Suprapubic skin (tissue), 4 donors: ENCODE measurements around the gene OR2M3. TPM values are rescaled to one million over a fixed set of nuclear protein-coding genes. Genes with fewer than 3 reads are reported as not detected.

ENCODE experiments used
- DNase-seq, 2 donors: peaks; one replicate each; pipeline ENCODE4 v3.0.0-alpha.2; 2019; ENCODE audit warnings: low spot score in 2 of 2
- H3K27ac ChIP-seq: fragments of 200-600 bp; sonication (generic); one replicate; pipeline ENCODE4 v1.5.1; 2019
- H3K27me3 ChIP-seq: fragments of 200-600 bp; sonication (generic); one replicate; pipeline ENCODE4 v1.5.1; 2019
- H3K36me3 ChIP-seq: fragments of 200-600 bp; sonication (generic); one replicate; pipeline ENCODE4 v1.5.1; 2019
- H3K4me1 ChIP-seq: fragments of 200-600 bp; sonication (generic); one replicate; pipeline ENCODE4 v1.5.1; 2019
- H3K4me3 ChIP-seq: fragments of 200-600 bp; sonication (generic); one replicate; pipeline ENCODE4 v1.5.1; 2019; ENCODE audit warnings: mild to moderate bottlenecking
- H3K9me3 ChIP-seq: fragments of 200-600 bp; sonication (generic); one replicate; pipeline ENCODE4 v1.5.1; 2019
- EP300 ChIP-seq: sonication (generic); formaldehyde crosslinking; IDR thresholded peaks from one replicate; pipeline ENCODE4 v1.6.1; 2017; ENCODE audit warnings: antibody characterized with exemption
- POLR2A ChIP-seq, 2 donors: fragments of 450-650 bp; IDR thresholded peaks; one replicate each; pipeline ENCODE4 v1.6.1; 2017; ENCODE audit warnings: antibody characterized with exemption in 2 of 2, mild to moderate bottlenecking in 2 of 2, moderate library complexity in 2 of 2
- POLR2AphosphoS5 ChIP-seq, 3 donors: sonication (generic); formaldehyde crosslinking; IDR thresholded peaks; one replicate each; pipeline ENCODE4 v1.6.1; 2017; ENCODE audit warnings: antibody characterized with exemption in 3 of 3
- WGBS: methylation state at CpG from one replicate; pipeline ENCODE4 v1.1.5; 2018; 5-methylcytosine and 5-hydroxymethylcytosine counted together
- total RNA-seq, 4 donors: library from RNA; depleted of rRNA; stranded (reverse); fragments of >200 nt; gene quantifications; one replicate each; pipeline ENCODE4 v1.1.0, GENCODE V29; 2016
- TF ChIP-seq, protein P1 (sequence below), 2 donors: fragments of 200-600 bp in 1 of 2; fragments of 450-650 bp in 1 of 2; sonication (generic) in 1 of 2; IDR thresholded peaks; one replicate each; pipeline ENCODE4 v1.5.1; 2016 to 2019; ENCODE audit warnings: antibody characterized with exemption in 2 of 2, mild to moderate bottlenecking in 1 of 2, moderate library complexity in 1 of 2

Gene OR2M3, protein sequence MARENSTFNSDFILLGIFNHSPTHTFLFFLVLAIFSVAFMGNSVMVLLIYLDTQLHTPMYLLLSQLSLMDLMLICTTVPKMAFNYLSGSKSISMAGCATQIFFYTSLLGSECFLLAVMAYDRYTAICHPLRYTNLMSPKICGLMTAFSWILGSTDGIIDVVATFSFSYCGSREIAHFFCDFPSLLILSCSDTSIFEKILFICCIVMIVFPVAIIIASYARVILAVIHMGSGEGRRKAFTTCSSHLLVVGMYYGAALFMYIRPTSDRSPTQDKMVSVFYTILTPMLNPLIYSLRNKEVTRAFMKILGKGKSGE
- not detected for total RNA-seq

- 61% methylated on average over 4 of the region's 4 CpGs for WGBS
- H3K4me1 ChIP-seq = no peaks in the 10 kb centered on the region
- TF ChIP-seq POLR2AphosphoS5 (IDR thresholded peaks at IDR 0.05) = no peak
- no peak for TF ChIP-seq POLR2A (IDR thresholded peaks at IDR 0.05)
- TF ChIP-seq, protein P1, sequence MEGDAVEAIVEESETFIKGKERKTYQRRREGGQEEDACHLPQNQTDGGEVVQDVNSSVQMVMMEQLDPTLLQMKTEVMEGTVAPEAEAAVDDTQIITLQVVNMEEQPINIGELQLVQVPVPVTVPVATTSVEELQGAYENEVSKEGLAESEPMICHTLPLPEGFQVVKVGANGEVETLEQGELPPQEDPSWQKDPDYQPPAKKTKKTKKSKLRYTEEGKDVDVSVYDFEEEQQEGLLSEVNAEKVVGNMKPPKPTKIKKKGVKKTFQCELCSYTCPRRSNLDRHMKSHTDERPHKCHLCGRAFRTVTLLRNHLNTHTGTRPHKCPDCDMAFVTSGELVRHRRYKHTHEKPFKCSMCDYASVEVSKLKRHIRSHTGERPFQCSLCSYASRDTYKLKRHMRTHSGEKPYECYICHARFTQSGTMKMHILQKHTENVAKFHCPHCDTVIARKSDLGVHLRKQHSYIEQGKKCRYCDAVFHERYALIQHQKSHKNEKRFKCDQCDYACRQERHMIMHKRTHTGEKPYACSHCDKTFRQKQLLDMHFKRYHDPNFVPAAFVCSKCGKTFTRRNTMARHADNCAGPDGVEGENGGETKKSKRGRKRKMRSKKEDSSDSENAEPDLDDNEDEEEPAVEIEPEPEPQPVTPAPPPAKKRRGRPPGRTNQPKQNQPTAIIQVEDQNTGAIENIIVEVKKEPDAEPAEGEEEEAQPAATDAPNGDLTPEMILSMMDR (IDR thresholded peaks at IDR 0.05) = no peak
- TF ChIP-seq EP300 = no peak
These were observed at the start of gene OR2M3 for GRCh38 chr1:248196965-248197364. Gene OR2M3 (plus strand): TSS chr1:248197265. CDS start chr1:248203068, 5,803 bp downstream.

GRCh38 chr1:248152056-248152827 lies 44.8 kb upstream of the OR2M3 start:
- Histone ChIP-seq H3K4me3 (no peak overlapping the region), H3K27ac (no peak overlapping the region), H3K27me3 (no peaks in the 10 kb centered on the region), H3K9me3 (peaks cover 16% of the 10 kb centered on the region), H3K4me1 (no peaks in the 10 kb centered on the region), H3K36me3 (no peaks in the 10 kb centered on the region)
- TF ChIP-seq, protein P1 (IDR thresholded peaks at IDR 0.05) = no peak
- TF ChIP-seq POLR2AphosphoS5 (IDR thresholded peaks at IDR 0.05) = no peak
- no peak for TF ChIP-seq POLR2A (IDR thresholded peaks at IDR 0.05)
- TF ChIP-seq EP300 = no peak
- WGBS = 96% methylated on average over 4 of the region's 6 CpGs
- DNase-seq = no peak

More at GRCh38 chr1:248196965-248197364, at the start of gene OR2M3:
- Histone ChIP-seq H3K4me3 (no peak within 1 kb of the TSS), H3K9me3 (peaks cover 5% of the 10 kb centered on the region), H3K27me3 (no peaks in the 10 kb centered on the region), H3K36me3 (no peaks in the 10 kb centered on the region), H3K27ac (no peak within 1 kb of the TSS)
- DNase-seq = no peak

DNA sequence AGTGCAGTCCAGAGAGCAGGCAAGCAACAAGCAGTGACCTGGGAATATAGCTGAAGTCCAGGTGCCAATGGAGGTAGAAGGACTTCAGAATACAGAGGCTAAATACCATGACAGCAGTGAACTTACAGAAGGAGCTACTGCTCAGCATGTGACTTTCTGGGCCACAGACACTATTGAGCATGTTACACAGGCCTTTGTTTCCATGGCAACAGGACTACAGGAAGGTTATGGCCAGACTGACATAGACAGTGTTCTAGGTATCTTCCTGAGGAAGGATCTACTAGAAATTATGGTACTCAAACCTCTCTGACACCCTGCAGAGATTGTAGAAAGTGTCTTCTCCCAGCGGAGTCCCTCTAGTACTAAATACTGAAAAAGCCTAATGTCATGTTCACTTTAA lies 41.1 kb upstream of the OR2M3 start:
- TF ChIP-seq POLR2AphosphoS5 (IDR thresholded peaks at IDR 0.05) (no peak), EP300 (no peak), POLR2A (IDR thresholded peaks at IDR 0.05) (no peak)
- TF ChIP-seq, protein P1 (IDR thresholded peaks at IDR 0.05) = no peak
- Histone ChIP-seq H3K27me3 (no peaks in the 10 kb centered on the region), H3K27ac (no peak overlapping the region), H3K36me3 (no peaks in the 10 kb centered on the region), H3K4me1 (no peaks in the 10 kb centered on the region), H3K4me3 (no peak overlapping the region), H3K9me3 (peaks cover 8% of the 10 kb centered on the region)
- 77% methylated on average over 1 of the region's 1 CpG for WGBS
- no peak for DNase-seq

DNA sequence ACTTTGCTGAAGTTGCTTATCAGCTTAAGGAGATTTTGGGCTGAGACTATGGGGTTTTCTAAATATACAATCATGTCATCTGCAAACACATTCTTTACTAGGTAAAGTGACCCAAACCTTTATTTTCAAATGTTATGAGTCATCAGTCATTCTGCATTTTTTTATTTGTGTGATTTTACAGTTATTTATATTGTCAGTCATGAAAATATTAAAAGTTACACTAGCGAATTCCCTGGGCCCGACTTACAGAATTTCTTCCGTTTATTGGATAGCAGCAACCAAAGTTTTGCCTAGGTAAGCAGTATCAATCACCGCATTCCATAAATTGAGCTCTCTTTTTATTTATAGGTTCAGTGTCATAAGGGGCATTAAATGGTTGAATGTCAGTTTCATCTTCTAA lies 38.3 kb upstream of the OR2M3 start:
- TF ChIP-seq POLR2AphosphoS5 (IDR thresholded peaks at IDR 0.05) (no peak), EP300 (no peak), POLR2A (IDR thresholded peaks at IDR 0.05) (no peak)
- TF ChIP-seq, protein P1 (IDR thresholded peaks at IDR 0.05) = no peak
- no peak overlapping the region for H3K4me3 ChIP-seq
- WGBS = 86% methylated on average over 4 of the region's 4 CpGs
- no peaks in the 10 kb centered on the region for H3K27me3 ChIP-seq
- no peaks in the 10 kb centered on the region for H3K36me3 ChIP-seq
- no peak for DNase-seq
- no peak overlapping the region for H3K27ac ChIP-seq
- H3K9me3 ChIP-seq = peaks cover 3% of the 10 kb centered on the region
- H3K4me1 ChIP-seq = no peaks in the 10 kb centered on the region

- H3K36me3 ChIP-seq = no peaks in the 10 kb centered on the region
- H3K27me3 ChIP-seq = no peaks in the 10 kb centered on the region
- H3K4me1 ChIP-seq = no peaks in the 10 kb centered on the region
- no peak for DNase-seq
- no peak overlapping the region for H3K4me3 ChIP-seq
- TF ChIP-seq POLR2A (IDR thresholded peaks at IDR 0.05) (no peak), POLR2AphosphoS5 (IDR thresholded peaks at IDR 0.05) (no peak), EP300 (no peak)
- TF ChIP-seq, protein P1 (IDR thresholded peaks at IDR 0.05) = no peak
- 88% methylated on average over 8 of the region's 12 CpGs for WGBS
- H3K27ac ChIP-seq = no peak overlapping the region
- H3K9me3 ChIP-seq = no peaks in the 10 kb centered on the region
These were observed 33.0 kb upstream of the OR2M3 start for GRCh38 chr1:248164031-248164430.
